Measurements from ENCODE around the gene ODAD2. TPM values are rescaled to one million over a fixed set of nuclear protein-coding genes. Genes with fewer than 3 reads are reported as not detected.
"Not testable (repeated sequence)": the region's sequence is repeated elsewhere in the genome, so short reads cannot be mapped to it uniquely, and the experiment has no call there.

ODAD2 gene
- total RNA-seq, 1 donor from 2014 or later = not detected

GRCh38 chr10:27997865-27998177, 1.1 kb downstream of the ODAD2 start:
- Mint-ChIP-seq H3K4me1 (peaks cover 12% of the 10 kb centered on the region), H3K4me3 (peak overlapping the region; percentile 78), H3K9me3 (no peaks in the 10 kb centered on the region), H3K27me3 (peaks cover 51% of the 10 kb centered on the region), H3K36me3 (ENCODE audit: low read depth) (no peaks in the 10 kb centered on the region), H3K27ac (no peak overlapping the region)
- DNase-seq = no peak
- intact Hi-C loops (cut with micrococcal nuclease) = loop anchor here (10.0 kb wide), 1 partner anchor 253 kb away; the partner anchor contains the start of gene MKX

- Mint-ChIP-seq H3K27me3 (peaks cover 46% of the 10 kb centered on the region), H3K4me3 (no peak overlapping the region), H3K4me1 (peaks cover 12% of the 10 kb centered on the region), H3K9me3 (no peaks in the 10 kb centered on the region), H3K27ac (no peak overlapping the region), H3K36me3 (ENCODE audit: low read depth) (no peaks in the 10 kb centered on the region)
- intact Hi-C loops (cut with micrococcal nuclease) = loop anchor here (10.0 kb wide), 1 partner anchor 251 kb away; the partner anchor contains the start of gene MKX
- no peak for DNase-seq
These were observed 3.6 kb downstream of the ODAD2 start for GRCh38 chr10:27995311-27995710.

- H3K9me3 Mint-ChIP-seq; H3K36me3 Mint-ChIP-seq (ENCODE audit: low read depth); H3K4me1 Mint-ChIP-seq; intact Hi-C loops (cut with micrococcal nuclease); H3K4me3 Mint-ChIP-seq; H3K27ac Mint-ChIP-seq; DNase-seq: not testable (repeated sequence)
- peaks cover 16% of the 10 kb centered on the region for H3K27me3 Mint-ChIP-seq
These were observed 9.5 kb downstream of the ODAD2 start for GRCh38 chr10:27989357-27989756.

- intact Hi-C loops (cut with micrococcal nuclease) = no loop called here
- H3K36me3 Mint-ChIP-seq (ENCODE audit: low read depth) = no peaks in the 10 kb centered on the region
- H3K27ac Mint-ChIP-seq = no peak overlapping the region
- H3K27me3 Mint-ChIP-seq = peaks cover 17% of the 10 kb centered on the region
- no peaks in the 10 kb centered on the region for H3K4me1 Mint-ChIP-seq
- no peak overlapping the region for H3K4me3 Mint-ChIP-seq
- no peaks in the 10 kb centered on the region for H3K9me3 Mint-ChIP-seq
- no peak for DNase-seq
These were observed 12.1 kb downstream of the ODAD2 start for GRCh38 chr10:27986821-27987220.

- no peak overlapping the region for H3K27ac Mint-ChIP-seq
- no peak for DNase-seq
These were observed 15.9 kb downstream of the ODAD2 start for GRCh38 chr10:27982875-27983543.

GRCh38 chr10:27981744-27982143, 17.1 kb downstream of the ODAD2 start:
- Mint-ChIP-seq H3K4me3 (no peak overlapping the region), H3K36me3 (ENCODE audit: low read depth) (no peaks in the 10 kb centered on the region), H3K4me1 (no peaks in the 10 kb centered on the region), H3K9me3 (no peaks in the 10 kb centered on the region), H3K27me3 (peaks cover 11% of the 10 kb centered on the region), H3K27ac (no peak overlapping the region)
- intact Hi-C loops (cut with micrococcal nuclease) = no loop called here
- no peak for DNase-seq

More at GRCh38 chr10:27982875-27983543, 15.9 kb downstream of the ODAD2 start:
- Mint-ChIP-seq H3K4me1 (no peaks in the 10 kb centered on the region), H3K27me3 (peaks cover 14% of the 10 kb centered on the region), H3K4me3 (no peak overlapping the region), H3K9me3 (no peaks in the 10 kb centered on the region), H3K36me3 (ENCODE audit: low read depth) (no peaks in the 10 kb centered on the region)
- intact Hi-C loops (cut with micrococcal nuclease) = no loop called here

- H3K36me3 Mint-ChIP-seq (ENCODE audit: low read depth); H3K27me3 Mint-ChIP-seq; DNase-seq; intact Hi-C loops (cut with micrococcal nuclease); H3K27ac Mint-ChIP-seq; H3K4me3 Mint-ChIP-seq; H3K9me3 Mint-ChIP-seq; H3K4me1 Mint-ChIP-seq: not testable (repeated sequence)
These were observed 28.1 kb downstream of the ODAD2 start for GRCh38 chr10:27970795-27971194.

- H3K4me1 Mint-ChIP-seq; H3K36me3 Mint-ChIP-seq (ENCODE audit: low read depth); H3K4me3 Mint-ChIP-seq: not testable (repeated sequence)
These were observed 28.9 kb downstream of the ODAD2 start for GRCh38 chr10:27969931-27970330.

GRCh38 chr10:27959093-27959715, 39.7 kb downstream of the ODAD2 start:
- no peak for DNase-seq
- intact Hi-C loops (cut with micrococcal nuclease) = no loop called here
- Mint-ChIP-seq H3K4me3 (no peak overlapping the region), H3K9me3 (no peaks in the 10 kb centered on the region), H3K36me3 (ENCODE audit: low read depth) (no peaks in the 10 kb centered on the region), H3K27ac (no peak overlapping the region), H3K27me3 (no peaks in the 10 kb centered on the region), H3K4me1 (peaks cover 8% of the 10 kb centered on the region)

More at GRCh38 chr10:27969931-27970330, 28.9 kb downstream of the ODAD2 start:
- intact Hi-C loops (cut with micrococcal nuclease); H3K27ac Mint-ChIP-seq; H3K27me3 Mint-ChIP-seq; DNase-seq; H3K9me3 Mint-ChIP-seq: not testable (repeated sequence)

- DNase-seq; H3K9me3 Mint-ChIP-seq; H3K36me3 Mint-ChIP-seq (ENCODE audit: low read depth); H3K27ac Mint-ChIP-seq; H3K27me3 Mint-ChIP-seq; intact Hi-C loops (cut with micrococcal nuclease); H3K4me1 Mint-ChIP-seq: not testable (repeated sequence)
- H3K4me3 Mint-ChIP-seq = peak overlapping the region; percentile 50
These were observed 40.5 kb downstream of the ODAD2 start for GRCh38 chr10:27958383-27958782.

GRCh38 chr10:27950242-27950564, 48.7 kb downstream of the ODAD2 start:
- Mint-ChIP-seq H3K27ac (no peak overlapping the region), H3K27me3 (peaks cover 5% of the 10 kb centered on the region), H3K4me1 (no peaks in the 10 kb centered on the region), H3K9me3 (no peaks in the 10 kb centered on the region), H3K36me3 (ENCODE audit: low read depth) (no peaks in the 10 kb centered on the region), H3K4me3 (no peak overlapping the region)
- DNase-seq = no peak
- intact Hi-C loops (cut with micrococcal nuclease) = no loop called here

GRCh38 chr10:27949528-27950241, 49.2 kb downstream of the ODAD2 start:
- Mint-ChIP-seq H3K9me3 (no peaks in the 10 kb centered on the region), H3K27ac (no peak overlapping the region), H3K4me3 (no peak overlapping the region), H3K4me1 (no peaks in the 10 kb centered on the region), H3K27me3 (peaks cover 5% of the 10 kb centered on the region), H3K36me3 (ENCODE audit: low read depth) (no peaks in the 10 kb centered on the region)
- DNase-seq = peak; percentile 38
- intact Hi-C loops (cut with micrococcal nuclease) = no loop called here

- Mint-ChIP-seq H3K4me1 (no peaks in the 10 kb centered on the region), H3K27me3 (peaks cover 5% of the 10 kb centered on the region), H3K9me3 (no peaks in the 10 kb centered on the region), H3K36me3 (ENCODE audit: low read depth) (no peaks in the 10 kb centered on the region), H3K27ac (no peak overlapping the region), H3K4me3 (no peak overlapping the region)
- intact Hi-C loops (cut with micrococcal nuclease) = no loop called here
- no peak for DNase-seq
These were observed 50.7 kb downstream of the ODAD2 start for GRCh38 chr10:27948186-27948585.

GRCh38 chr10:27947540-27947939, 51.3 kb downstream of the ODAD2 start:
- H3K9me3 Mint-ChIP-seq = no peaks in the 10 kb centered on the region
- intact Hi-C loops (cut with micrococcal nuclease) = no loop called here
- peaks cover 7% of the 10 kb centered on the region for H3K27me3 Mint-ChIP-seq
- H3K27ac Mint-ChIP-seq = no peak overlapping the region
- H3K4me3 Mint-ChIP-seq = no peak overlapping the region
- peak; percentile 33 for DNase-seq
- no peaks in the 10 kb centered on the region for H3K4me1 Mint-ChIP-seq
- no peaks in the 10 kb centered on the region for H3K36me3 Mint-ChIP-seq (ENCODE audit: low read depth)

Measured in activated CD4-positive, alpha-beta T cell treated with anti-CD3 and anti-CD28 coated beads, Interleukin-2, amount 10 ng/mL, durations not matched to agents 24 days and 14 days (primary cell).